NCI-H1930 (cell line): Measurements from ENCODE around the gene STAT4.

ENCODE experiments used
- DNase-seq, 2 experiments: peaks; one replicate each; lab custom pipeline; 2025; lab: John Stamatoyannopoulos, UW

The STAT4 gene

DNA sequence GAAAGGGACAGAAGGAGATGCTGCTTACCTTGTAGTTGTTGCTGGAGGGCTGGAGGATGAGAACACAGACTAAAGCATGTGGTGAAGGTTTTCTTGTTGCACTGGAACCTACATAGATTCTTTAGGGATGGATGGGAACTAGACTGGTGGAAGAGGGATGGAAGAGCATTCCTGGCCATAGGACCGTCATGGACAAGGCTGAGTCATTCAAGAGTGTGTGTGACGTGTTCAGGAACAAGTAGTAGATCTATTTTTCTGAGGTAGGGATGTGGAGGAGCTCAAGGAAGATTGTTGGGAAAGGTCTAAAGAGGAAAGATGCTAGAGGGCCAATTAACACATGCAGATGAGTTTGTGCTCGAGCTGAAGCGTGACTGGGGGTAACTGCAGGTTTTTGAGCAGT, 6.6 kb downstream of the STAT4 start:
- DNase-seq: no peak

- DNase-seq: no peak
Measured at GRCh38 chr2:191143791-191144190, 7.0 kb downstream of the STAT4 start.

GRCh38 chr2:191128911-191129304, 21.9 kb downstream of the STAT4 start:
- no peak for DNase-seq

DNA sequence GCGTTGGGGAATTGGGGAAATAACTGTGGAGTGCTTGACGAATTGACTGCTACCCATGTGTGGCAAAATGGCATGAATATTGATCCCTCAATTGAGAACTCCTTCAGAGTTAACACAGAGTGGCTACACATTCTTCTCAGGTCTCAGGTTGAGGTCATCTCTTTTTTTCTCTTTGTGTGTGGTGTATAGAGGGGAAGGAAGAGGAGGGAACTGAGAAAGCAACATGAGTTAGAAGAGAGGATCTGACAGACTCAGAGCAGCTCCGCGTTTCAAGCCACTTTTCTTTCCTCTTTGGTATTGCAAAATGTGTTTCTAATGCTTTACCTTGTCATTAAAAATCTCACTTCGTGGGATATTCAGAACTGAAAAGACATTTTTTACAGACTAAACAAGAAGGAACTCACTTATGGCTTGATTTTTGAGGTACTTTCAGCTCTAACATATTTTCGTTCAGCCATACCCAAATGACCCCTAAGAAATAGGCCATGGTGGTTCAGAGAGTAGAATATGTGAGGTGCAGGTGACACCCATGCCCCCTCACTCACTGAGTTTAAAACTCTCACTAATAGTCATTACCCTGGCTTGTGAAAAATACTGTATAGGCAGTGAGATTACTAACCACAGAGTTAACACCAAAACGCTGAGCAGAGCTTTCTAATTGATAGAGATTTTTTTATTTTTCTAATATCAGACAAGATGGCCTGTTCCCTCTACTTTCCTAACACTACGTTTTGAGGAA, 22.5 kb downstream of the STAT4 start:
- no peak for DNase-seq

- DNase-seq: no peak
Measured at GRCh38 chr2:191127235-191127634, 23.6 kb downstream of the STAT4 start.

DNA sequence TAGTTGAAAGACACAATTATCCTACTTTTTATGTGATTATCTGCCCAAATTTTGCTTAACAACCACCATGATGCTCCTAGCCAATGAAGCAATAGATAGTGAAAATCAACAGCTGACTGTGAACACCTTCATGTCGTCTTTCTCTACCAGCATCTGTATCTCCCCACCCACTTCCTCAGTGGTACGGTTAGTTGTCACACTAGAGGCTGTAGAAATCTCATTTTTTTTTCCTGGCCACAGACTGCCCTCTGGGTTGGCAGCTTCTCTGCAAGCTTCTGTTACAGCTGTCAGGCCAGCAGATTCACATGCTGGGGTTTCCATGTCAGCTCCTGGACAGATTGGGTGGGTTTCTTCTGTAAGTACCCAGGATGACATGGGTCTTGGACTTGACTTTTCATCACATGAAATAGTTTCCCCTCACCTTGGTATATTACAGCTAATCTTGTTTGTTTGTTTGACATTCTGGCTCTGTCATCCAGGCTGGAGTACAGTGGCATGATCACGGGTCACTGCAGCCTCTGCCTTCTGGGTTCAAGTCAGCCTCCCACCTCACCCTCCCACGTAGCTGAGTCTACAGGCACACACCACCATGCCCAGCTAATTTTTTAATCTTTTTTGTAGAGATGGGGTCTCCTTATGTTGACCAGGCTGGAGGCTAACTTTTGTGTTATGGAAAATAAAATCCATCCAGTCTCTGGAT, 24.3 kb downstream of the STAT4 start:
- DNase-seq: no peak

DNA sequence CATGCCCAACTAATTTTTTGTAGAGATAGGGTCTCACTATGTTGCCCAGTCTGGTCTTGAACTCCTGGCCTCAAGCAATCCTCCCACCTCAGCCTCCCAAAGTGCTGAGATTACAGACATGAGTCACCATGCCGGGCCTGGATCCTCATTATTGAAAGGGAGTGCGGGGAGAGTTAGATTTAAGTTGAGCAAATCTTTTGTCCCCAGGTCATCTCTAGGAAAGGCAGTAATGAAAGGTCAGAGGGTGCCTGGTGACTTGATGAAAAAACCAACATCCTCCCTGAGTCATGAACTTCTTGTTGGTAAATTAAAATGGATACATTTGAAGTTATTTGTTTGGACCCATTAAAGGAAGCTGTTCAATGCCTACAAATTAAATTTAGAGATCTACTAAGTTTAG, 25.1 kb downstream of the STAT4 start:
- DNase-seq: no peak

- no peak for DNase-seq
Measured at GRCh38 chr2:191122638-191123294, 28.0 kb downstream of the STAT4 start.

DNA sequence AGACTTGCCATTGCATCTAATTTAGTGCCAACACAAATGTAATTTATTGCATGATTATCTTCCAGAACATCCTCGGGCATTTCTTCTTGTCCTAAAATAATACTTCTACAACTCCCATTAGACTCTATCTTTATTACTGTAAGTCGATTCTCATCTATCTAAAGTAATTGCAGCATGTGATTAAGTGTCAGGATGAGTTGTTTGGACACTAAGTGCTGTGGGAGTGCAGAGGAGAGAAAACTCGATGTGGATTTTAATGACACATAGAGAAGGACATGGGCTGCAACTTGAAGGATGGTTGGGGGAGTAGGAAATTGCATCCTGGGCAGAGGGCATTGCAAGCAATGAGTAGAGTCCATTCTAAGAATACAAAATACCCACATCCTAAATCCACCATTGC, 33.5 kb downstream of the STAT4 start:
- DNase-seq: no peak

GRCh38 chr2:191115804-191116203, 35.0 kb downstream of the STAT4 start:
- no peak for DNase-seq

- DNase-seq: no peak
Measured at GRCh38 chr2:191115391-191115790, 35.4 kb downstream of the STAT4 start.

GRCh38 chr2:191114403-191114886, 36.3 kb downstream of the STAT4 start:
- no peak for DNase-seq

- DNase-seq: no peak
Measured at GRCh38 chr2:191113761-191114160, 37.0 kb downstream of the STAT4 start.

DNA sequence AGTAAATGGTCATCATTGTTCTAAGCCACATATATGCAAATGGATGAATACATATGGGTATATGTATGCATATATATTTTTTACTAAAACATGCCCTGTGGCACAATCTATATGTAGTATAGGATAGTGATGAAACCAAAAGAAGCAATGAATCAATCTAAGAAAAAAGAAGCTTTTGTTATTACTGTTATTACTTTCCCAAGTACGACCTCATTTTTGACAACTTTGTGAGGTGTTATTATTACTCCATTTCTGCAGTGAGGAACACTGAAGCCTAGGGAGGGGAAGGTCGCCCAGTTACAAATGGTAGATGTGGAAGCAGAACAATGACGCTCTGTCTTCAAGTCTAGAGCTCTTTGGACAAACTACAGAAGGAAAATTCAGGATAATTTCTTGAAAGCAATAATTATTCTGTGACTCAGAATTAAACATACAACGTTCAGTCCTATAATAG, 38.3 kb downstream of the STAT4 start:
- no peak for DNase-seq

GRCh38 chr2:191109888-191110287, 40.9 kb downstream of the STAT4 start:
- DNase-seq: no peak

GRCh38 chr2:191108331-191108730, 42.5 kb downstream of the STAT4 start:
- no peak for DNase-seq

DNA sequence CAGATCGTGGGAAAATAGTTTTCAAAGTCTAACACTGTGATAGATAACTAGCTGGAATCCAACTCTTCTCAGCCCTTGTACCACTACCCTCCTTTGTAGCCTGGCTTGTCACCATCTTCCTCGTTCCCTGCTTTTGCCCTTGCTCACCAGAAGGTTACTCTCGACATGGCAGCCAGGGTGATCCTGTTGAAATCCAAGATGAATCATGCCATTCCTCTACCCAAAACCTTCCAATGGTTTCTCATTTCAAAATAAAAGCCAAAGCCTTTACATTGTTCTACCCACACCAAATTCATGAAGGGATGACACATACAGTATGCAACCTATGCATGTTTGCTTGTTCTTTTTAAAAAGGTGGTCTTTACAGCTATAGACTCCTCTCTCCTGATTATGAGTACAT, 45.7 kb downstream of the STAT4 start:
- DNase-seq: no peak

- no peak for DNase-seq
Measured at GRCh38 chr2:191103774-191104173, 47.0 kb downstream of the STAT4 start.

DNA sequence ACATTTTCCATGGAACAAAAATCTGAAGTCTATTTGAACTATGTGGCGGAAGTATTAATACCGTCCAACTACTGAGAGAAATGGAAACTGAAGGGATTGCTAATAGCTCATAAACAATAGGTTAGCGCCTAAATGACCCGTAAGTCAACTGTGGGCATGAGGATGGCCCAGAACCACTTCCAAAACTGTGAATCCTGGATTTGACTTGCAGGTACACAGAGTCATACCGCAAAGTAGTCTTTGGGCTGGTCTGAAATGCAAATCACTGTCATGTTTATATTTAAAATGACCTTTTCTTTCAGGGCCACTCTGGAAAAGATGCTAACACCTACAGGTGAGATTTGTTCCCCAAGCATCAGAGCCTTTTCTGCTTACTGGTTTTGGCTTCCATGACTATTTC, 50.6 kb downstream of the STAT4 start:
- no peak for DNase-seq

GRCh38 chr2:191087311-191087710, 63.5 kb downstream of the STAT4 start:
- DNase-seq: no peak

DNA sequence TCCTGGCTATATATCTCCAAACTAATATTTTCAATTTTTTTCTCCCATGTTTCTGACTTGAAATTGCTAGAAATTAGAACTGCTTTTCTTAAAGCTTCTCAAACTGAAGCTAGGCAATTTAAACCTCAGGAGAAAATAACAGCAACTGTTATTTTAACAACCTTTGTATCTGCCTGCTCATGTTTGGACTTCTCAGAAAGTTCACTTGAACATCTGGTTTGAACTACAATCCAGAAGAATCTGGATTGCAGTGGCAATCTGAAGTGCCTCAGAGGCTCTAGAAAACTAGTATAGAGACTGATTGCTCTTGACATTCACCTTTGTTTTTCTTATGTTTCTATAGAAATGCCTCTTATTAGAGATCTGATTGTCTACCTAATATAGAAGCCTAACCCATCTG, 64.1 kb downstream of the STAT4 start:
- DNase-seq: no peak

- DNase-seq: no peak
Measured at GRCh38 chr2:191083540-191083939, 67.3 kb downstream of the STAT4 start.

DNA sequence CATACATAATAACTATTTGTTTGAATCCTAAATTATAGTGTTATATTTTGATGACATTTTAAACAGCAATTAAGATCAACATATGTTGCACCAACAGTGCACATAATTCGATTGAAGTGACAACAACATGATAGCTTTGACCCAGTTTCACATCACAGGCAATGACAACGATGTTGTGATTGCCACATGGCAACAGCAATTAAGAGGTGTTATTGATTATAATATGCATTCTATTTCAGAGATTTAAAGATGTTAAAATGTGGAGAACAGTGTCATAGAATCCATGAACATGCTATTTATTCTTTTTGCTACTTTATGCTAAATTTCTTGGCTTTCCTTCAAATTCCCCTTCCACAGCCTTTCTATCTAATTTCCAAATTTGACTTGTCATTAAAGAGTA, 68.5 kb downstream of the STAT4 start:
- no peak for DNase-seq
